ENCODE measurements around the gene ST7. TPM values are rescaled to one million over a fixed set of nuclear protein-coding genes. Genes with fewer than 3 reads are reported as not detected.

ST7 gene
- polyA plus RNA-seq, 1 donor from 2014 or later = 76.8 TPM

GRCh38 chr7:116969371-116969902 is 16.1 kb downstream of the ST7 start:
- H3K4me2 ChIP-seq (ENCODE audit: low read length) = no peak overlapping the region
- H3K79me2 ChIP-seq (replicated peaks; ENCODE audit: insufficient read depth, low read length) = no peaks in the 10 kb centered on the region
- H3K9ac ChIP-seq (ENCODE audit: low read length) = no peak overlapping the region

GRCh38 chr7:116970238-116970910 is 17.1 kb downstream of the ST7 start:
- H3K27ac ChIP-seq (ENCODE audit: low read length) = no peak overlapping the region
- no peak overlapping the region for H3K4me3 ChIP-seq (ENCODE audit: low read length)
- H3K9me2 ChIP-seq (ENCODE audit: insufficient read depth, low read length) = no peaks in the 10 kb centered on the region
- no peak overlapping the region for H3K4me2 ChIP-seq (ENCODE audit: low read length)
- H3K79me2 ChIP-seq (replicated peaks; ENCODE audit: insufficient read depth, low read length) = no peaks in the 10 kb centered on the region
- no peaks in the 10 kb centered on the region for H4K20me1 ChIP-seq (ENCODE audit: insufficient read depth)
- no peaks in the 10 kb centered on the region for H3K9me3 ChIP-seq (ENCODE audit: low read length)
- H3K36me3 ChIP-seq (ENCODE audit: insufficient read depth, low read length) = no peaks in the 10 kb centered on the region
- no peak overlapping the region for H3K9ac ChIP-seq (ENCODE audit: low read length)
- no peak overlapping the region for H2AFZ ChIP-seq (ENCODE audit: low read depth, low read length)
- H3K27me3 ChIP-seq (ENCODE audit: insufficient read depth, low read depth, low read length) = no peaks in the 10 kb centered on the region
- H3F3A ChIP-seq (ENCODE audit: insufficient read depth, low read length, poor library complexity, severe bottlenecking) = no peaks in the 10 kb centered on the region
- TF ChIP-seq POLR2AphosphoS5 (IDR thresholded peaks at IDR 0.05) (no peak), SMC3 (conservative IDR thresholded peaks at IDR 0.05; ENCODE audit: poor library complexity) (no peak), MXI1 (conservative IDR thresholded peaks at IDR 0.05; ENCODE audit: poor library complexity, severe bottlenecking) (no peak), EZH2 (IDR thresholded peaks at IDR 0.05; ENCODE audit: borderline replicate concordance, insufficient read depth, low read length, poor library complexity, severe bottlenecking) (no peak), RAD21 (conservative IDR thresholded peaks at IDR 0.05) (no peak), TAF1 (IDR thresholded peaks at IDR 0.05; ENCODE audit: low read depth) (no peak), CTCF (IDR thresholded peaks at IDR 0.05; ENCODE audit: poor library complexity, severe bottlenecking) (no peak), EP300 (conservative IDR thresholded peaks at IDR 0.05; ENCODE audit: poor library complexity, severe bottlenecking) (no peak)

More at GRCh38 chr7:116969371-116969902, 16.1 kb downstream of the ST7 start:
- H2AFZ ChIP-seq (ENCODE audit: low read depth, low read length) = no peak overlapping the region
- H3K9me3 ChIP-seq (ENCODE audit: low read length) = no peaks in the 10 kb centered on the region
- no peak overlapping the region for H3K27ac ChIP-seq (ENCODE audit: low read length)
- TF ChIP-seq TAF1 (IDR thresholded peaks at IDR 0.05; ENCODE audit: low read depth) = no peak
- TF ChIP-seq RAD21 (conservative IDR thresholded peaks at IDR 0.05) = no peak
- TF ChIP-seq CTCF (IDR thresholded peaks at IDR 0.05; ENCODE audit: poor library complexity, severe bottlenecking) = no peak
- no peak for TF ChIP-seq EP300 (conservative IDR thresholded peaks at IDR 0.05; ENCODE audit: poor library complexity, severe bottlenecking)
- no peak for TF ChIP-seq POLR2AphosphoS5 (IDR thresholded peaks at IDR 0.05)
- TF ChIP-seq REST (IDR thresholded peaks at IDR 0.05; ENCODE audit: borderline replicate concordance) = no peak
- TF ChIP-seq EZH2 (IDR thresholded peaks at IDR 0.05; ENCODE audit: borderline replicate concordance, insufficient read depth, low read length, poor library complexity, severe bottlenecking) = no peak
- no peak for TF ChIP-seq MXI1 (conservative IDR thresholded peaks at IDR 0.05; ENCODE audit: poor library complexity, severe bottlenecking)
- TF ChIP-seq SMC3 (conservative IDR thresholded peaks at IDR 0.05; ENCODE audit: poor library complexity) = no peak
- H3F3A ChIP-seq (ENCODE audit: insufficient read depth, low read length, poor library complexity, severe bottlenecking) = no peaks in the 10 kb centered on the region
- no peaks in the 10 kb centered on the region for H4K20me1 ChIP-seq (ENCODE audit: insufficient read depth)
- no peak overlapping the region for H3K4me3 ChIP-seq (ENCODE audit: low read length)
- H3K36me3 ChIP-seq (ENCODE audit: insufficient read depth, low read length) = no peaks in the 10 kb centered on the region
- no peaks in the 10 kb centered on the region for H3K9me2 ChIP-seq (ENCODE audit: insufficient read depth, low read length)
- no peaks in the 10 kb centered on the region for H3K27me3 ChIP-seq (ENCODE audit: insufficient read depth, low read depth, low read length)
